ENCODE data around the gene NSDHL. TPM values are rescaled to one million over a fixed set of nuclear protein-coding genes. Genes with fewer than 3 reads are reported as not detected.

NSDHL gene
- total RNA-seq, 2 experiments from 2014 or later: 16.3 to 24.8 TPM

DNA sequence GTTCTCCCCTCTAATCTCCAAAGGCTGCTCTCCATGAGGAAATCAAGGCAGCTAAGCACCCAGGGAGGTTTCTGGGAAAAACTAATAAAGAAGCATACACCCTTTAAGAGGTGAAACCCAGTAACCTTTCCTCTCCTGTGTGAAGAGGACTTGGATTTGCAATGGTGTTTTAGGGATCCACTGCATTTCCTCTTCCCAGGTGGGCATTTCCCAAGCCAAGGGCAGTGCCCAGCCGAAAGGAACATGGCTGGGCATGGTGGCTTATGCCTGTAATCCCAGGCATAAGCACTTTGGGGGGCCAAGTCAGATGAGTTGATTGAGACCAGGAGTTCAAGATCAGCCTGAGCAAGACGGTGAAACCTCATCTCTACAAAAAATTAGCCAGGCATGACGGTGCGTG is 61.6 kb downstream of the NSDHL start:
- Mint-ChIP-seq H3K36me3 (no peaks in the 10 kb centered on the region), H3K27ac (no peak overlapping the region), H3K9me3 (ENCODE audit: low read depth) (no peaks in the 10 kb centered on the region), H3K4me1 (no peaks in the 10 kb centered on the region), H3K4me3 (no peak overlapping the region), H3K27me3 (peaks cover 41% of the 10 kb centered on the region)
- DNase-seq (no peak), ATAC-seq (no peak)
- CTCF ChIA-PET: no interaction called here

DNA sequence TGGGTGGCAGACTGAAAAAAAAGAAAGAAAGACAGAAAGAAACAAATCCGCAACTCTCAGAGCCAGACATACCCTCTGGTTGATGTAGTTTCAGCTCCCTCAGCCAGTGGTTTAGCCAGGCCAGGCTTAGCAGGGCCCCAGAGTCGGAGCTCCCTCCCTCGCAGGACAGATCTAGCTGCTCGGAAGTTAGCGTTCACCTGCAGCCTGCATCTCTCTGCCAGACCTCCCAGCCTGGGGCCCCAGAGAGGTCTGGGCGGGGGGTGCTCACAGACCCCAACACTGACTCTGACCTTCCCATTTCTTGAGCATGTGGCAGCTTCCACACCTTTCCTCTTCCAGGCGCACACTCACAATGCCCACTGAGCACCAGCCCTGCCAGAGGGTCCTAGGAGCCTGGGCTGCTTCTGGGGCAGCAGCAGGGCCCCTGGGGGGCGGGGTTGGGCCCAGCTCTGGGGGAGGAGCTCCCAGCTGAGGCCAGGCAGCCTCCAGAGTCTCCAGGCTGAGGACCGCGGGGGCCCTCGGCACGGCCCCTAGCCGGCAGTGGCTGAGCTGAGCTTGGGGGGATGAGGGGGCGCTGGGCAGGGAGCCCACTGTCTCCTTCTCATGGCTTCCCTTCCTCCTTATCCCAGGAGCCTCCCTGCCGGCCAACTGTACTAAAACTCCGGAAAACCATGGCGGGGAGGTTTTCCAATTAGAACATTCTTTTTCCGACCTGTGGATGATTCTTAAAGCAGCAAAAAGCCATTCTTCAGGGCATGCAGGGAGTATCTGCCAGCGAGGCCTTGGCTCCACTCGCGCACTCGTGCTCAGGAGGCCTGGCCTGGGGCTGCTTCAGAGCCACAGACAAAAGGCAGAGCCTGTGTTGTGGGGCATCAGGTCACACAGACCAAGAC is 62.4 kb downstream of the NSDHL start:
- DNase-seq: no peak
- H3K36me3 Mint-ChIP-seq: no peaks in the 10 kb centered on the region
- no peaks in the 10 kb centered on the region for H3K9me3 Mint-ChIP-seq (ENCODE audit: low read depth)
- CTCF ChIA-PET: no interaction called here
- no peaks in the 10 kb centered on the region for H3K4me1 Mint-ChIP-seq
- H3K4me3 Mint-ChIP-seq: no peak overlapping the region
- ATAC-seq: no peak
- no peak overlapping the region for H3K27ac Mint-ChIP-seq
- peaks cover 37% of the 10 kb centered on the region for H3K27me3 Mint-ChIP-seq

DNA sequence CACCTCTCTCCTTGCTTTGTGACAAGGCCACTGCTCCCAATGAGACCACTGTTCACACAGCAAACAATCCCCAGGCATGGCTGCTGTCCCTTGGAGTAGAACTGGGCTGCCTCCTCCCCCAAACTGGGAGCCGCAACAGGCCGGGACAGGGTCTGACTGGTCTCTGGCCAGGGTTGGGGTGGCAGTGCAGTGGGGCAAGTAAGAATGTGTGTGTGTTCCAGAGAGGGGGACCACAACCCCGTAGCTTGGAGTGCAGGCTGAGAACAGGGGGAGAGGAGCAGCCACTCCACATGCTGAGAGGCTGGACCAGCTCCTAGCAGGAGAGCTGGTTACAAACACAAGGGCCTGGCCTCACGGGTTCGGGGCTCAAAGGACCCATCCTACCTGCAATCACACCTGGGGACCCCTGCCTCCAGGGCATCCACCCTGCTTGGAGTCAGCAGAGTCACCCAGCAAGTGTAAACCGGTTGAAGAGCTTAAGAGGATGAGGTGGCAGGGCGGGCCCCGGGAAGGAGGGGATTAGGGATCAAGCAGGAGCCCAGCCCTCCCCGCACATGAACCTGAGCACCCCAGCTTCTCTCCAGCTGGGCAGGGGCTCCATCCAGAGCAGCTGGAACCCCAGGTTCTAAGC is 63.2 kb downstream of the NSDHL start:
- no peaks in the 10 kb centered on the region for H3K36me3 Mint-ChIP-seq
- H3K27ac Mint-ChIP-seq: no peak overlapping the region
- DNase-seq (no peak), ATAC-seq (no peak)
- no peaks in the 10 kb centered on the region for H3K9me3 Mint-ChIP-seq (ENCODE audit: low read depth)
- H3K27me3 Mint-ChIP-seq: peaks cover 42% of the 10 kb centered on the region
- CTCF ChIA-PET: no interaction called here
- H3K4me1 Mint-ChIP-seq: no peaks in the 10 kb centered on the region
- no peak overlapping the region for H3K4me3 Mint-ChIP-seq

DNA sequence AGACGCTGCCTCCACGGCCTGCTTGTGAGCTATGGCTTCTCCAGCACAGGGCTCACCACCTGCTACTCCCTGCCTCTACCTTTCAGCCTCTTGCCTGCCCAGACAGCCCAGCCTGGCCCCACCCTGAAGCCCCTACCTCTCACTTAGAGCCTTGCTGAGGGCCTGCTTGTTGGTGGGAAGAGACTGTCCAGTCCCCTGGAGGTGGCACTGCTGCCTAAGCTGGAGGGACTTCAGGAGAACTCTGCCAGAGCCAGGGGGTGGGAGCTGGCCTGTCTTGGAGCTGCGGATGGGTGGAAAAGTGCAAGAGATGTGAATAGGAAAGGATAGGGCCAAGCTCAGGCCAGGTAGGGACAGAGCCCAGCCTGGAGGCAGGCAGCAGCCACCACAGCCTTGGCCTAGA is 64.3 kb downstream of the NSDHL start:
- H3K4me1 Mint-ChIP-seq: no peaks in the 10 kb centered on the region
- H3K36me3 Mint-ChIP-seq: no peaks in the 10 kb centered on the region
- ATAC-seq (no peak), DNase-seq (no peak)
- no peaks in the 10 kb centered on the region for H3K9me3 Mint-ChIP-seq (ENCODE audit: low read depth)
- no peak overlapping the region for H3K4me3 Mint-ChIP-seq
- CTCF ChIA-PET: no interaction called here
- H3K27ac Mint-ChIP-seq: no peak overlapping the region
- H3K27me3 Mint-ChIP-seq: peaks cover 37% of the 10 kb centered on the region

DNA sequence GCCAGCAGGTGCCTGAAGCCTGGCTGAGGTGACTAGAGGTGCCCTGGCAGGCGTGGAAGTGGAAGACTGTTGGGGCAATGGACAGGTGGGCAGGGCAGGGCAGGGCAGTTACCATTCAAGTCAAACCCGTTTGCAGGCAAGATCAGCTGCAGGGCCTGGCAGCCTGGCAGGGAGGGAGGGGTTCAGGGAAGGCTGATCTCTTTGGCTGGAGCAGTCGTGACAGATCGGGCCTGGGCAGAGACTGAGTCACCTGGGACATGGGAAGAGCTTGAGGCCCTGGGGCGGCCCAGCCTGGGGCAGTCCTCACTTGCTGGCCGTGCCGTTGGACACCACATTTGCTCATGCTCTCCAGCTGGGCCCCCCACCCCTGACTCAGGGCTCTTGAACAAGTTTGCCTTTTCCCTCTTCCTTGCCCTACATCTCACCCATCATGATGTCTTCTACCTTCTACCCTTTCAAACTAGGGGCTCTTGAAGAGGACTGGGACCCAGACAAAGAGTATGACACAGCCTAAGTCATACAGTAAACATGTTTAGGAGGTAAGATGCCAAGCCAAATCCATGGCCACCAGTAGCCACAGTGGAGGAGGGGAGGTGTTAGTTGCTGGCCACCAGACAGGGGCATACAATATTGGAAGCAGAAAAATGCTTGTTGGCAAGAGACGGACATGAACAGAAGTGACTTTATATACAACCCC is 65.0 kb downstream of the NSDHL start:
- H3K9me3 Mint-ChIP-seq (ENCODE audit: low read depth): no peaks in the 10 kb centered on the region
- no peak overlapping the region for H3K4me3 Mint-ChIP-seq
- H3K4me1 Mint-ChIP-seq: no peaks in the 10 kb centered on the region
- no peak for ATAC-seq
- H3K27ac Mint-ChIP-seq: no peak overlapping the region
- H3K27me3 Mint-ChIP-seq: peaks cover 29% of the 10 kb centered on the region
- DNase-seq: no peak
- CTCF ChIA-PET: no interaction called here
- H3K36me3 Mint-ChIP-seq: no peaks in the 10 kb centered on the region

- peaks cover 24% of the 10 kb centered on the region for H3K27me3 Mint-ChIP-seq
- no peaks in the 10 kb centered on the region for H3K36me3 Mint-ChIP-seq
- CTCF ChIA-PET: no interaction called here
- no peak overlapping the region for H3K27ac Mint-ChIP-seq
- ATAC-seq: no peak
- H3K9me3 Mint-ChIP-seq (ENCODE audit: low read depth): no peaks in the 10 kb centered on the region
- H3K4me1 Mint-ChIP-seq: no peaks in the 10 kb centered on the region
- H3K4me3 Mint-ChIP-seq: no peak overlapping the region
- no peak for DNase-seq
Measured at GRCh38 chrX:152896450-152896849, 65.6 kb downstream of the NSDHL start.

GRCh38 chrX:152897222-152898131 is 66.6 kb downstream of the NSDHL start, which contains the start of gene ZNF185:
ZNF185 (plus strand) TSS chrX:152898067; CDS start chrX:152914490, 16,423 bp downstream.
- CTCF ChIA-PET: no interaction called here
- Mint-ChIP-seq H3K4me1 (no peaks in the 10 kb centered on the region), H3K9me3 (ENCODE audit: low read depth) (no peaks in the 10 kb centered on the region), H3K27ac (no peak within 1 kb of the TSS), H3K4me3 (no peak within 1 kb of the TSS), H3K27me3 (peaks cover 23% of the 10 kb centered on the region), H3K36me3 (no peaks in the 10 kb centered on the region)
- no peak for DNase-seq
- no peak for ATAC-seq

DNA sequence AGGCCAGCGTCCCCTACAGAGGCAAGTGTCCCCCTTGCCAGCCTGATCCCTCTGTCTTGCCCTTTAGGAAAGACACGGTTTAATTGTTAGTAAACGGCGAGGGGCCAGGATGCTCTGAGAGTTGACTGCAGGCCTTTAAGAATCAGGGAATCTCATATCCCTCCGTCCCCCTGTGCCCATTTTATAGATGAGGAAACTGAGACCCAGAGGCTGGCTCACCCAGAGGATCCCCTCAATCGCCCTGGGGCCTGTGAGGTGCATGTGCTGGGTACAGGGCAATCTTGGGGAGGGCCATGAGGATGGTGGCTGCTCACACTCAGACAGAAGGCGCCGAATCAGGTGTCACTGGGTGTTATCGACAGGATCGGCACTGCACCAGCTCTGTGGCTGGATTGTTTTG is 67.6 kb downstream of the NSDHL start:
- no peak for ATAC-seq
- Mint-ChIP-seq H3K9me3 (ENCODE audit: low read depth) (no peaks in the 10 kb centered on the region), H3K27me3 (peaks cover 20% of the 10 kb centered on the region), H3K27ac (no peak overlapping the region), H3K36me3 (no peaks in the 10 kb centered on the region), H3K4me1 (no peaks in the 10 kb centered on the region), H3K4me3 (no peak overlapping the region)
- CTCF ChIA-PET: no interaction called here
- DNase-seq: no peak

DNA sequence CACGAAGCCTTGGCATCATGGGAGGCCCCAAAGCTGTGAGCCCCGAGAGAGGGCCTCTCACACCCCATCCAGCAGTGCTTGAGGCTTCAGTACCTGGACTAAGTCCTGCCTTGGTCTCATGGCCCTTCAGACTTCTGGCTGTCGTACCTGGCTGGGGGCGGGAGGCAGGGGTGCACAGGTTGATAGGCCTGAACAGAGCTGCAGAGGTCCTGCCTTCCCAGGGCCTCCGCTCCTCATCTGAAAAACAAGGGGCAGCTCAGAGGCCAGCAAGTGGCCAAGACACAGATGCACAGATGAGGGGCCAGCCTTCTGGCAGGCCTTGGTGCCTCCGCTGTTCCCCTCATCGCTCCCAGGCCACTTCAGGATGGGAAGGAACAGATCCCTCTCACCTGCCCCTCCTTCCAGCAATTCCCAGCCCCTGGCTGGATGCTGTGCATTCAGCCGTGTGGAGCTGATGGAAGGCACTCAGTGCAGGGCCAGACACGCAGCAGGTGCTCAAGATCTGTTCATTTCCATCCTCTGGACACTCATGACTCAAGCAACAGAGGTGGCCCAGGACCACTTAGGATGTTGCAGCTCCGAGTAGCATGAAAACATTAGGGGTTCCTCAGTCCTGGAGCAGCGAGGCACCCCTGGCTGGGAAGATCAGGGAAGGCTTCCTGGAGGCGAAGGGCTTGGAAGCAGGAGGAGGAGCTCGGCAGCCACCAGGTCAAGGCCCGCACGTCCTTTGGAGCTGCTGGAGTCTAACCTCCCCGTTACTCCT is 68.4 kb downstream of the NSDHL start:
- Mint-ChIP-seq H3K9me3 (ENCODE audit: low read depth) (no peaks in the 10 kb centered on the region), H3K36me3 (no peaks in the 10 kb centered on the region), H3K4me1 (no peaks in the 10 kb centered on the region), H3K4me3 (no peak overlapping the region), H3K27ac (no peak overlapping the region), H3K27me3 (peaks cover 20% of the 10 kb centered on the region)
- ATAC-seq: no peak
- CTCF ChIA-PET: no interaction called here
- DNase-seq: no peak

- Mint-ChIP-seq H3K36me3 (no peaks in the 10 kb centered on the region), H3K9me3 (ENCODE audit: low read depth) (no peaks in the 10 kb centered on the region), H3K4me3 (no peak overlapping the region), H3K4me1 (no peaks in the 10 kb centered on the region), H3K27me3 (peaks cover 20% of the 10 kb centered on the region), H3K27ac (no peak overlapping the region)
- no peak for DNase-seq
- CTCF ChIA-PET: no interaction called here
- ATAC-seq: no peak
Measured at GRCh38 chrX:152899874-152900719, 69.2 kb downstream of the NSDHL start.

DNA sequence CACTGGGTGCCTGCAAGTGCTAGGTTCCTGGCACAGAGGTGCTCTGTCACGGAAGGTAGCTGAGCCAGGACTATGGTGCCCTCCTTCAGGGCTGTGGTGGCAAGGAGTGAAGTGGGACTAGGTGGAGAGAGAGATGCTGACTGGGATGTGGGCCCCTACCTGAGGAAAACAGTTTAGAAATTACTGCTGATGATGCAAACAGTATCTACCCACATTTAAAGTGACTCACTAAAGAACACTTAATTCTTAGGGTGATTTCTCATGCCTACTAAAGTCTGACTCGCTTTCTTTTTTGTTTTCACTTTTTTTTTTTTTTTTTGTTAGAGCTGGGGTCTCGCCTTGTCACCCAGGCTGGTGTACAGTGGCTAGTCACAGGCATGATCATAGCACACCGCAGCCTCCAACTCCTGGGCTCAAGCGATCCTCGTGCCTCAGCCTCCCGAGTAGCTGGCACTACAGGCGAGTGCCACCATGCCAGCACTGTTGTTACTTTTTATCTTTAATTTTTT is 70.1 kb downstream of the NSDHL start:
- Mint-ChIP-seq H3K4me1 (no peaks in the 10 kb centered on the region), H3K27me3 (peaks cover 20% of the 10 kb centered on the region), H3K4me3 (no peak overlapping the region), H3K27ac (no peak overlapping the region), H3K9me3 (ENCODE audit: low read depth) (no peaks in the 10 kb centered on the region), H3K36me3 (no peaks in the 10 kb centered on the region)
- CTCF ChIA-PET: no interaction called here
- ATAC-seq (no peak), DNase-seq (no peak)
